HepG2 (cell line): Measurements from ENCODE around the gene ANKRD53. TPM values are rescaled to one million over a fixed set of nuclear protein-coding genes. Genes with fewer than 3 reads are reported as not detected.
A peak's percentile ranks its signal among the peaks of the same experiment; 100 is the strongest.

Experiments used
- ATAC-seq: fragments of 200-7000 bp; cut with Tn5 transposase; 3 replicates; pipeline ENCODE4 v1.9.1; 2020; ENCODE audit warnings: mild to moderate bottlenecking, moderate library complexity
- BruUV-seq: library from RNA; stranded (reverse); fragments of 400-500 nt; replicated peaks from 2 replicates; lab custom pipeline; 2021; lab: Mats Ljungman, UMichigan
- CTCF ChIA-PET: fragments of 300-600 bp; formaldehyde crosslinking; extraction: SDS; loops from one replicate; lab custom pipeline; 2021; ENCODE audit warnings: low total read pairs, inconsistent platforms, low intra/inter-chr PET ratio; lab: Yijun Ruan, JAX
- POLR2A ChIA-PET: fragments of 350-600 bp; sonication (Branson Sonifier 250); formaldehyde crosslinking; loops from one replicate; lab custom pipeline; 2020; ENCODE audit warnings: antibody characterized with exemption, inconsistent platforms; lab: Yijun Ruan, JAX
- DNase-seq: peaks from one replicate; pipeline ENCODE4 v3.0.0-alpha.2; 2015; ENCODE audit warnings: low spot score
- FAIRE-seq: peaks from 3 replicates; lab custom pipeline; 2011; peaks lifted over from hg19 to GRCh38; lab: Jason Lieb, UNC
- H2AFZ ChIP-seq: one replicate; pipeline ENCODE4 v1.6.1; 2011; ENCODE audit warnings: low read length, inconsistent platforms
- H3K27ac ChIP-seq: fragments of 300-600 bp; 3 replicates; pipeline ENCODE4 v1.8.0; 2011; ENCODE audit warnings: mixed run types, mild to moderate bottlenecking, mixed read lengths, low read length, inconsistent platforms; ENCODE audit not compliant: insufficient read depth; ENCODE audit errors: extremely low read length
- H3K27me3 ChIP-seq, 2 experiments: fragments of 200-600 bp in 1 of 2; 2 replicates in 1 of 2; 3 replicates in 1 of 2; pipeline versions ENCODE4 v1.6.0 to v1.8.0; 2011; ENCODE audit warnings: low read length in 2 of 2, mild to moderate bottlenecking in 2 of 2, moderate library complexity in 2 of 2, inconsistent platforms in 1 of 2; ENCODE audit not compliant: insufficient read depth in 2 of 2, control insufficient read depth in 1 of 2
- H3K36me3 ChIP-seq, 2 experiments: fragments of 200-600 bp in 1 of 2; replicated peaks in 1 of 2; 2 replicates in 1 of 2; 3 replicates in 1 of 2; pipeline versions ENCODE4 v1.5.1 to v1.8.0; 2011; ENCODE audit warnings: low read length in 2 of 2, inconsistent platforms in 1 of 2; ENCODE audit not compliant: insufficient read depth in 2 of 2, control insufficient read depth in 1 of 2
- H3K4me1 ChIP-seq: 2 replicates; pipeline ENCODE4 v1.5.1; 2012; ENCODE audit warnings: low read length, inconsistent platforms; ENCODE audit not compliant: insufficient read depth
- H3K4me2 ChIP-seq: 2 replicates; pipeline ENCODE4 v1.6.0; 2011; ENCODE audit warnings: low read depth, low read length, inconsistent platforms
- H3K4me3 ChIP-seq, 3 experiments: fragments of 200-600 bp in 1 of 3; sonication (generic), shearing (Covaris generic) in 1 of 3; replicated peaks in 1 of 3; 2 replicates each; pipeline ENCODE4 v1.5.1; 2011 to 2016; ENCODE audit warnings: low read length in 3 of 3, inconsistent platforms in 2 of 3, low read depth in 2 of 3, mild to moderate bottlenecking in 2 of 3, control low read depth in 1 of 3, mixed read lengths in 1 of 3; ENCODE audit not compliant: insufficient read depth in 1 of 3
- H3K79me2 ChIP-seq: one replicate; pipeline ENCODE4 v1.6.1; 2011; ENCODE audit warnings: low read length, inconsistent platforms; ENCODE audit not compliant: insufficient read depth
- H3K9ac ChIP-seq: 2 replicates; pipeline ENCODE4 v1.6.0; 2011; ENCODE audit warnings: mild to moderate bottlenecking, low read depth, low read length, inconsistent platforms; ENCODE audit not compliant: insufficient read depth
- H3K9me3 ChIP-seq: 2 replicates; pipeline ENCODE4 v1.5.1; 2012; ENCODE audit warnings: mild to moderate bottlenecking, low read length
- H4K20me1 ChIP-seq: 2 replicates; pipeline ENCODE4 v1.6.0; 2011; ENCODE audit warnings: inconsistent platforms, mild to moderate bottlenecking, low read length, moderate library complexity; ENCODE audit not compliant: insufficient read depth
- ATF7-NPFF ChIP-seq: sonication (generic); formaldehyde crosslinking; IDR thresholded peaks from 2 replicates; pipeline ENCODE4 v1.8.1; 2023; ENCODE audit warnings: mild to moderate bottlenecking, low read depth, missing genetic modification reagents, moderate library complexity
- DNMT1 ChIP-seq: sonication (generic); formaldehyde crosslinking; IDR thresholded peaks from 2 replicates; pipeline ENCODE4 v1.5.1; 2020; ENCODE audit warnings: mild to moderate bottlenecking, missing genetic modification reagents
- ESRRA ChIP-seq: sonication (generic); formaldehyde crosslinking; IDR thresholded peaks from 2 replicates; pipeline ENCODE4 v1.5.1; 2020; ENCODE audit warnings: mild to moderate bottlenecking, low read depth, missing genetic modification reagents
- HNRNPH1 ChIP-seq: fragments of 200-400 bp; formaldehyde crosslinking; optimal IDR thresholded peaks from 2 replicates; pipeline ENCODE3; 2017; ENCODE audit warnings: mild to moderate bottlenecking, low read depth, low read length
- SNAPC4 ChIP-seq: sonication (generic); formaldehyde crosslinking; IDR thresholded peaks from 2 replicates; pipeline ENCODE4 v1.4.0; 2020; ENCODE audit warnings: mild to moderate bottlenecking, missing genetic modification reagents
- SRY ChIP-seq: sonication (generic); formaldehyde crosslinking; IDR thresholded peaks from 2 replicates; pipeline ENCODE4 v1.8.0; 2022; ENCODE audit warnings: mild to moderate bottlenecking, missing genetic modification reagents
- TERF1 ChIP-seq: sonication (generic); formaldehyde crosslinking; IDR thresholded peaks from 2 replicates; pipeline ENCODE4 v1.8.0; 2022; ENCODE audit warnings: mild to moderate bottlenecking, missing genetic modification reagents, moderate library complexity
- ZBED4 ChIP-seq: sonication (generic); formaldehyde crosslinking; IDR thresholded peaks from 2 replicates; pipeline ENCODE4 v1.4.0; 2020; ENCODE audit warnings: missing genetic modification reagents, borderline replicate concordance
- ZNF180 ChIP-seq: sonication (generic); formaldehyde crosslinking; IDR thresholded peaks from 2 replicates; pipeline ENCODE4 v1.4.0; 2020; ENCODE audit warnings: low read depth, missing genetic modification reagents, borderline replicate concordance
- ZNF503 ChIP-seq: sonication (generic); formaldehyde crosslinking; IDR thresholded peaks from 2 replicates; pipeline ENCODE4 v1.4.0; 2020; ENCODE audit warnings: missing genetic modification reagents
- ZNF567 ChIP-seq: sonication (generic); formaldehyde crosslinking; IDR thresholded peaks from 2 replicates; pipeline ENCODE4 v1.8.1; 2023; ENCODE audit warnings: mild to moderate bottlenecking, missing genetic modification reagents, borderline replicate concordance
- WGBS: methylation state at CpG from one replicate; pipeline ENCODE4 v1.1.6; 2017; ENCODE audit warnings: low lambda C conversion rate; 5-methylcytosine and 5-hydroxymethylcytosine counted together
- in situ Hi-C: cut with HindIII; loops from 2 replicates; pipeline ENCODE4 v1.10.0; 2017; ENCODE audit warnings: low pct_unique_long_range_greater_than_20kb; ENCODE audit not compliant: extremely low pct_ligation_motif_present
- intact Hi-C: fragments of 100-400 bp; cut with micrococcal nuclease; formaldehyde crosslinking; loops from one replicate; pipeline ENCODE4 v1.10.0; 2022; ENCODE audit not compliant: unreplicated experiment
- polyA plus RNA-seq, 8 experiments: library from polyadenylated mRNA; depleted of rRNA in 3 of 8; stranded (reverse) in 7 of 8; unstranded in 1 of 8; fragments of >200 nt; fragmentation: Illumina TruSeq in 4 of 8; extraction: Trizol in 4 of 8; gene quantifications; 2 replicates each; pipeline versions ENCODE4 v1.2.1 to v1.2.3, GENCODE V29; 2011 to 2016; ENCODE audit warnings: low read depth in 4 of 8, missing spikeins in 1 of 8, mixed read lengths in 1 of 8; ENCODE audit not compliant: insufficient read depth in 1 of 8
- total RNA-seq, 5 experiments: library from RNA; depleted of rRNA; stranded (reverse); fragments of >200 nt; fragmentation: Illumina TruSeq; extraction: Trizol; gene quantifications; 2 replicates each; pipeline ENCODE4 v1.2.3, GENCODE V29; 2016; ENCODE audit warnings: low read depth in 1 of 5

Gene ANKRD53
- total and polyA plus RNA-seq, 2 of the 13 experiments (the other 11 are each of a cell fraction or from before 2014, with no cell fraction given): 0.15 TPM; not detected in 1

GRCh38 chr2:70965506-70965905, 12.9 kb upstream of the ANKRD53 start:
- Histone ChIP-seq H3K36me3 (no peaks in the 10 kb centered on the region), H3K4me3 (peak overlapping the region in 1 of 3 experiments; percentile 41; a peak in 1 of 6 replicates), H3K4me2 (peak overlapping the region; percentile 65), H2AFZ (no peak overlapping the region), H3K27me3 (no peaks in the 10 kb centered on the region; a peak in 2 of 5 replicates), H3K4me1 (0 out of 2 replicates have a peak, but pooled peaks cover 5% of the 10 kb centered on the region), H3K9me3 (no peaks in the 10 kb centered on the region), H3K9ac (no peak overlapping the region), H3K79me2 (no peaks in the 10 kb centered on the region), H3K27ac (no peak overlapping the region), H4K20me1 (no peaks in the 10 kb centered on the region)
- ChIA-PET CTCF (interaction anchor here (1.2 to 2.9 kb wide), 3 partner anchors 12 to 36 kb away, joined by 8 to 34 read pairs (median 9); partner anchors contain the start of genes ANKRD53 and TEX261), POLR2A (interaction anchor here (0.7 to 1.4 kb wide), 2 partner anchors 11 to 17 kb away, joined by 4 to 6 read pairs; no protein-coding TSS in a partner anchor)
- ATAC-seq: no peak
- intact Hi-C loops (loop anchor here (1.0 kb wide), 1 partner anchor 12 kb away; no protein-coding TSS in a partner anchor), in situ Hi-C loops (no loop called here)
- no peak for FAIRE-seq
- BruUV-seq: no TSS peak
- no peak for DNase-seq
- WGBS: 67% methylated on average over 14 of the region's 14 CpGs
- TF ChIP-seq SNAPC4 (CRISPR knock-in tag): no peak
- TF ChIP-seq DNMT1: no peak
- no peak for TF ChIP-seq HNRNPH1
- TF ChIP-seq ZBED4 (CRISPR knock-in tag): no peak
- no peak for TF ChIP-seq TERF1 (CRISPR knock-in tag)
- TF ChIP-seq ZNF567 (CRISPR knock-in tag): no peak
- TF ChIP-seq ZNF180 (CRISPR knock-in tag): no peak
- TF ChIP-seq ESRRA: no peak
- no peak for TF ChIP-seq ATF7-NPFF (CRISPR knock-in tag)
- no peak for TF ChIP-seq SRY
- TF ChIP-seq ZNF503 (CRISPR knock-in tag): no peak
